LNCAP (cell line): ENCODE measurements around the gene ARNT2.

Experiments
- CTCF ChIP-seq: fragments of 450-650 bp; IDR thresholded peaks from 2 replicates; pipeline ENCODE4 v1.5.1; 2017; ENCODE audit warnings: mild to moderate bottlenecking

Gene ARNT2

GRCh38 chr15:80527961-80528360 is 123.8 kb downstream of the ARNT2 start:
- no peak for TF ChIP-seq CTCF

DNA sequence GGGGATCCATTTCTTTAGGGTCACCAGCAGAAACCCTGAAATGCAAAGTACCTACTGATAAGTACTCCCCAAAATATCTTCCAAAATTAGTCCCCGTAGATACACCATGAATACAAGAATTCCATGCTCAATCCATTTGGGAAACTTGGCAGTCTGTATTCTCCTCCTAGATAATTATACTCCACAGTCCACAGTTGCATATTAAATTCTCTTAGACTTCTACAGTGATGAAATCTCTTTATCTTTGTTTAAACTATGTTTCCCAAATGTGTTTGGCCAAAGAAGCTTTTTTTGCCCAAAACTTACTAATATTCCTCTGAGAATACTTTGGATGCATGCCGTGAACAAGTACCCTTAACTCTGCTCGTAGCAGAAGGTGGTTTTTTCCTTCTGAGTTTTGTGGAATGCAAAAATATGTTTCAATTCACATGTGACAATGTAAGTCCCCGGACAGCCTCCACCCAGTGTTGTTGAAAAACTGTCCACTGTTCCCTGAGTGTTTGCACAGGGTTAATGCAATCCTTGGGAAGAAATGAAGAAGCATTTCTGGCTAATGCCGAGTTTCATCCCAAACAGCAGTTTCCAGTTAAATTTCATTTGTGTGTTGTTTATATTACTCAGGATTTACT is 126.7 kb downstream of the ARNT2 start:
- no peak for TF ChIP-seq CTCF

GRCh38 chr15:80531388-80531787 is 127.2 kb downstream of the ARNT2 start:
- no peak for TF ChIP-seq CTCF

DNA sequence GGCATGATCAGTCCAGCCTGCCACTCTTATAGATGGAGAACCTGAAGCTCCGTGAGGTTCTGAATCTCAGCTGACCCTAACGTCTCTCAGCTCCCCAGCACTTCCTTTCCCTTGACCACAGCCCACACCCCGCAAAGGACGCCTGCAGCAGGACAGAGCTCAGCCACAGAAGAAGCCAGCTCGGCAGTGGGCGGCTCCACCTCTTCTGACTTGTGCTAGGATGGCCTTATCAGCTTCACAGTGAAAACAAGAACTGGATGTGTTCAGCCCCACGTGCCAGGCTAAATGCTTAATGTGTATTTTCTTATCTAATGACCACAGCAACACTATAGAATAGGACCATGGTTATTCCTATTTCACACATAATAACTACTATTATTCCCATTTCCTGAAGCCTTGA is 127.6 kb downstream of the ARNT2 start:
- no peak for TF ChIP-seq CTCF

- no peak for TF ChIP-seq CTCF
These were observed 129.7 kb downstream of the ARNT2 start for GRCh38 chr15:80533790-80534333.

GRCh38 chr15:80536231-80536630 is 132.0 kb downstream of the ARNT2 start:
- no peak for TF ChIP-seq CTCF

GRCh38 chr15:80536716-80537115 is 132.5 kb downstream of the ARNT2 start:
- TF ChIP-seq CTCF = no peak

- no peak for TF ChIP-seq CTCF
These were observed 140.9 kb downstream of the ARNT2 start for GRCh38 chr15:80545078-80545477.
